DMS 273 (cell line): ENCODE measurements around the gene ADAMTS18.
"Not testable (repeated sequence)": the region's sequence is repeated elsewhere in the genome, so short reads cannot be mapped to it uniquely, and the experiment has no call there.

Experiments
- DNase-seq: peaks from one replicate; lab custom pipeline; 2025; ENCODE audit not compliant: unreplicated experiment; lab: John Stamatoyannopoulos, UW

The ADAMTS18 gene

GRCh38 chr16:77434530-77435271 lies at the start of gene ADAMTS18:
TSS of gene ADAMTS18 (minus strand) at chr16:77435034. CDS start at chr16:77434695, 339 bp downstream.
- DNase-seq: peak; percentile 43

GRCh38 chr16:77480681-77481315 lies 46.0 kb upstream of the ADAMTS18 start:
- DNase-seq: no peak

GRCh38 chr16:77472262-77472661 lies 37.4 kb upstream of the ADAMTS18 start:
- DNase-seq: no peak

- DNase-seq: no peak
Observed at GRCh38 chr16:77470851-77471250, 36.0 kb upstream of the ADAMTS18 start.

GRCh38 chr16:77469634-77470033 lies 34.8 kb upstream of the ADAMTS18 start:
- peak; percentile 50 for DNase-seq

GRCh38 chr16:77468831-77469230 lies 34.0 kb upstream of the ADAMTS18 start:
- no peak for DNase-seq

- no peak for DNase-seq
Observed at GRCh38 chr16:77467821-77468335, 33.0 kb upstream of the ADAMTS18 start.

- DNase-seq: not testable (repeated sequence)
Observed at GRCh38 chr16:77463659-77464058, 28.8 kb upstream of the ADAMTS18 start.

- DNase-seq: no peak
Observed at GRCh38 chr16:77462894-77463293, 28.1 kb upstream of the ADAMTS18 start.

- DNase-seq: no peak
Observed at GRCh38 chr16:77459534-77460254, 24.9 kb upstream of the ADAMTS18 start.

GRCh38 chr16:77457046-77457445 lies 22.2 kb upstream of the ADAMTS18 start:
- peak; percentile 21 for DNase-seq

GRCh38 chr16:77452243-77452642 lies 17.4 kb upstream of the ADAMTS18 start:
- DNase-seq: no peak

- peak; percentile 32 for DNase-seq
Observed at GRCh38 chr16:77450790-77451487, 16.1 kb upstream of the ADAMTS18 start.

GRCh38 chr16:77449208-77449607 lies 14.4 kb upstream of the ADAMTS18 start:
- no peak for DNase-seq

GRCh38 chr16:77445324-77445723 lies 10.5 kb upstream of the ADAMTS18 start:
- no peak for DNase-seq

- DNase-seq: no peak
Observed at GRCh38 chr16:77444147-77444460, 9.3 kb upstream of the ADAMTS18 start.

- DNase-seq: no peak
Observed at GRCh38 chr16:77443357-77444146, 8.7 kb upstream of the ADAMTS18 start.

- no peak for DNase-seq
Observed at GRCh38 chr16:77442078-77442477, 7.2 kb upstream of the ADAMTS18 start.

GRCh38 chr16:77439106-77439505 lies 4.3 kb upstream of the ADAMTS18 start:
- no peak for DNase-seq

GRCh38 chr16:77437859-77438258 lies 3.0 kb upstream of the ADAMTS18 start:
- peak; percentile 39 for DNase-seq
